SK-N-SH (cell line): ENCODE measurements around the gene NOTUM. TPM values are rescaled to one million over a fixed set of nuclear protein-coding genes. Genes with fewer than 3 reads are reported as not detected.

Source experiments
- CTCF ChIA-PET: fragments of 300-600, 350-600 bp; formaldehyde crosslinking; extraction: SDS; loops from one replicate; lab custom pipeline; 2021; lab: Yijun Ruan, JAX
- POLR2A ChIA-PET: fragments of 350-600 bp; sonication (Branson Sonifier 250); formaldehyde crosslinking; extraction: SDS; loops from one replicate; lab custom pipeline; 2020; ENCODE audit warnings: antibody characterized with exemption, inconsistent platforms; lab: Yijun Ruan, JAX
- DNase-seq: peaks from one replicate; pipeline ENCODE4 v3.0.0; 2012
- H2AFZ ChIP-seq: fragments of 200-600 bp; sonication (generic); 2 replicates; pipeline ENCODE4 v1.8.1; 2016; ENCODE audit warnings: antibody characterized with exemption, mild to moderate bottlenecking, low read depth
- H3F3A ChIP-seq: fragments of 200-600 bp; sonication (generic); replicated peaks from 2 replicates; pipeline ENCODE3; 2016; ENCODE audit warnings: antibody characterized with exemption, mild to moderate bottlenecking; ENCODE audit not compliant: insufficient read depth
- H3K27ac ChIP-seq, 2 experiments: fragments of 200-500 bp in 1 of 2; fragments of 200-600 bp in 1 of 2; sonication (Bioruptor generic) in 1 of 2; sonication (generic), shearing (Covaris generic) in 1 of 2; 2 replicates each; pipeline versions ENCODE4 v1.5.1 to v1.6.1; 2014 to 2016; ENCODE audit warnings: low read depth in 2 of 2, inconsistent platforms in 1 of 2, low read length in 1 of 2, mild to moderate bottlenecking in 1 of 2, mixed read lengths in 1 of 2
- H3K27me3 ChIP-seq: fragments of 200-600 bp; sonication (generic), shearing (Covaris generic); 2 replicates; pipeline ENCODE4 v1.6.1; 2016; ENCODE audit warnings: mixed run types; ENCODE audit not compliant: insufficient read depth
- H3K36me3 ChIP-seq, 2 experiments: fragments of 200-500 bp in 1 of 2; fragments of 200-600 bp in 1 of 2; sonication (Bioruptor generic) in 1 of 2; sonication (generic) in 1 of 2; replicated peaks in 1 of 2; 2 replicates each; pipeline versions ENCODE3 to v1.5.1; 2014 to 2016; ENCODE audit warnings: low read length in 1 of 2, mild to moderate bottlenecking in 1 of 2; ENCODE audit not compliant: insufficient read depth in 2 of 2, control insufficient read depth in 1 of 2
- H3K4me1 ChIP-seq, 2 experiments: fragments of 200-500 bp in 1 of 2; fragments of 200-600 bp in 1 of 2; sonication (Bioruptor generic) in 1 of 2; sonication (generic), shearing (Covaris generic) in 1 of 2; 2 replicates each; pipeline versions ENCODE4 v1.5.1 to v1.6.1; 2014 to 2016; ENCODE audit warnings: low read depth in 1 of 2, low read length in 1 of 2, mixed run types in 1 of 2; ENCODE audit not compliant: insufficient read depth in 2 of 2, control insufficient read depth in 1 of 2
- H3K4me2 ChIP-seq: fragments of 200-600 bp; sonication (generic), shearing (Covaris generic); 2 replicates; pipeline ENCODE4 v1.6.1; 2017; ENCODE audit warnings: mixed run types
- H3K4me3 ChIP-seq, 2 experiments: fragments of 200-500 bp in 1 of 2; fragments of 200-600 bp in 1 of 2; sonication (Bioruptor generic) in 1 of 2; sonication (generic), shearing (Covaris generic) in 1 of 2; 2 replicates each; pipeline versions ENCODE4 v1.5.1 to v1.8.1; 2014 to 2016; ENCODE audit warnings: low read depth in 2 of 2, inconsistent platforms in 1 of 2, low read length in 1 of 2, mild to moderate bottlenecking in 1 of 2, mixed read lengths in 1 of 2, moderate library complexity in 1 of 2
- H3K79me2 ChIP-seq: fragments of 200-600 bp; sonication (generic); 2 replicates; pipeline ENCODE4 v1.8.1; 2017; ENCODE audit warnings: mild to moderate bottlenecking; ENCODE audit not compliant: insufficient read depth
- H3K9ac ChIP-seq: fragments of 200-600 bp; sonication (generic); 2 replicates; pipeline ENCODE4 v1.6.1; 2017; ENCODE audit warnings: mixed run types
- H3K9me2 ChIP-seq: fragments of 200-600 bp; sonication (generic); 2 replicates; pipeline ENCODE4 v1.6.1; 2017; ENCODE audit warnings: mixed run types
- H3K9me3 ChIP-seq: fragments of 200-600 bp; sonication (generic); 2 replicates; pipeline ENCODE4 v1.6.1; 2017; ENCODE audit warnings: mixed run types, mild to moderate bottlenecking, moderate library complexity
- H4K20me1 ChIP-seq: fragments of 200-600 bp; sonication (generic); 2 replicates; pipeline ENCODE4 v1.6.1; 2017; ENCODE audit warnings: mild to moderate bottlenecking, mixed run types; ENCODE audit not compliant: insufficient read depth
- CTCF ChIP-seq: fragments of 200-600 bp; sonication (generic); IDR thresholded peaks from 2 replicates; pipeline ENCODE4 v1.6.1; 2017; ENCODE audit warnings: antibody characterized with exemption, mild to moderate bottlenecking, moderate library complexity
- EP300 ChIP-seq, 2 experiments: IDR thresholded peaks; 2 replicates each; pipeline versions ENCODE4 v1.4.0 to v1.6.1; 2012; ENCODE audit warnings: borderline replicate concordance in 1 of 2, low read depth in 1 of 2, low read length in 1 of 2
- FOSL2 ChIP-seq: IDR thresholded peaks from 2 replicates; pipeline ENCODE4 v1.4.0; 2012; ENCODE audit warnings: low read depth, mild to moderate bottlenecking, moderate library complexity, borderline replicate concordance
- FOXM1 ChIP-seq: IDR thresholded peaks from 2 replicates; pipeline ENCODE4 v1.4.0; 2012; ENCODE audit warnings: low read depth, mild to moderate bottlenecking
- GABPA ChIP-seq: IDR thresholded peaks from 2 replicates; pipeline ENCODE4 v1.4.0; 2012; ENCODE audit warnings: low read depth, mild to moderate bottlenecking
- MAX ChIP-seq: IDR thresholded peaks from 2 replicates; pipeline ENCODE4 v1.4.0; 2012; ENCODE audit warnings: low read depth
- MXI1 ChIP-seq: IDR thresholded peaks from 2 replicates; pipeline ENCODE4 v1.6.1; 2012; ENCODE audit warnings: mild to moderate bottlenecking, low read depth, low read length, improper control_type of control experiment
- NRF1 ChIP-seq: IDR thresholded peaks from 2 replicates; pipeline ENCODE4 v1.6.1; 2012; ENCODE audit warnings: low read depth, mild to moderate bottlenecking, low read length
- PBX3 ChIP-seq: IDR thresholded peaks from 2 replicates; pipeline ENCODE4; 2012
- RAD21 ChIP-seq: IDR thresholded peaks from 2 replicates; pipeline ENCODE4 v1.6.1; 2012; ENCODE audit warnings: mild to moderate bottlenecking, low read length
- RXRA ChIP-seq: IDR thresholded peaks from 2 replicates; pipeline ENCODE4 v1.4.0; 2012; ENCODE audit warnings: low read depth, mild to moderate bottlenecking, borderline replicate concordance
- USF1 ChIP-seq: IDR thresholded peaks from 2 replicates; pipeline ENCODE4 v1.4.0; 2012; ENCODE audit warnings: low read depth, borderline replicate concordance
- USF2 ChIP-seq: fragments of 150-350 bp; IDR thresholded peaks from 2 replicates; pipeline ENCODE4 v1.6.1; 2017; ENCODE audit warnings: antibody characterized with exemption, low read length, low read depth, borderline replicate concordance
- YY1 ChIP-seq: IDR thresholded peaks from 2 replicates; pipeline ENCODE4 v1.4.0; 2012; ENCODE audit warnings: low read depth, mild to moderate bottlenecking
- ZBTB33 ChIP-seq: IDR thresholded peaks from 2 replicates; pipeline ENCODE4 v1.4.0; 2012; ENCODE audit warnings: low read depth, borderline replicate concordance
- WGBS: methylation state at CpG from one replicate; pipeline ENCODE4 v1.1.6; 2017; ENCODE audit warnings: low lambda C conversion rate; 5-methylcytosine and 5-hydroxymethylcytosine counted together
- polyA plus RNA-seq, 3 experiments: library from polyadenylated mRNA; depleted of rRNA; stranded (reverse); fragments of >200 nt; gene quantifications; 2 replicates each; pipeline ENCODE4 v1.2.3, GENCODE V29; 2012

The NOTUM gene
- polyA plus RNA-seq, 1 of the 3 experiments (the other 2 are of a cell fraction), result 0.33 TPM

GRCh38 chr17:81911969-81912368, 49.0 kb downstream of the NOTUM start:
- peaks cover 28% of the 10 kb centered on the region for H3K79me2 ChIP-seq
- H3K9ac ChIP-seq, result no peak overlapping the region
- H3K9me3 ChIP-seq, result no peaks in the 10 kb centered on the region
- H3K27ac ChIP-seq, result peak overlapping the region in 1 of 2 experiments; percentile 43; a peak in 2 of 4 replicates
- ChIA-PET POLR2A (no interaction called here), CTCF (interaction anchor here (0.7 to 3.8 kb wide), 6 partner anchors 13 to 242 kb away, joined by 3 to 20 read pairs (median 4); no protein-coding TSS in a partner anchor)
- H3K9me2 ChIP-seq, result no peaks in the 10 kb centered on the region
- H3K4me1 ChIP-seq, result peaks cover 13 to 25% of the 10 kb centered on the region in 2 experiments
- no peaks in the 10 kb centered on the region for H3K27me3 ChIP-seq
- peaks cover 32% of the 10 kb centered on the region for H4K20me1 ChIP-seq
- no peak for DNase-seq
- TF ChIP-seq MXI1, result no peak
- no peak for TF ChIP-seq NRF1
- TF ChIP-seq MAX, result no peak
- TF ChIP-seq ZBTB33, result no peak
- no peak for TF ChIP-seq CTCF
- TF ChIP-seq EP300 (IDR thresholded peaks at IDR 0.05; ENCODE audit: borderline replicate concordance in 1 of 2, low read depth in 1 of 2, low read length in 1 of 2), result no peak
- no peak for TF ChIP-seq RXRA
- no peak for TF ChIP-seq GABPA
- TF ChIP-seq PBX3, result no peak
- no peak for TF ChIP-seq USF1
- no peak for TF ChIP-seq USF2
- TF ChIP-seq RAD21, result no peak
- TF ChIP-seq YY1, result no peak
- TF ChIP-seq FOXM1, result no peak
- no peak for TF ChIP-seq FOSL2
- H2AFZ ChIP-seq, result no peak overlapping the region
- no peak overlapping the region for H3K4me2 ChIP-seq
- peaks cover 27 to 67% of the 10 kb centered on the region in 2 experiments for H3K36me3 ChIP-seq
- H3K4me3 ChIP-seq, result no peak overlapping the region
- 91% methylated on average over 16 of the region's 19 CpGs for WGBS
- H3F3A ChIP-seq, result peaks cover 19% of the 10 kb centered on the region
